Skeletal muscle satellite cell (primary cell): ENCODE measurements around the gene CES4A.
"Not testable (repeated sequence)": the region's sequence is repeated elsewhere in the genome, so short reads cannot be mapped to it uniquely, and the experiment has no call there.

Experiments used
- H3K27me3 ChIP-seq: 2 replicates; pipeline ENCODE4 v1.7.0; 2013; ENCODE audit warnings: low read length; ENCODE audit not compliant: control insufficient read depth, insufficient read depth
- H3K36me3 ChIP-seq: 2 replicates; pipeline ENCODE4 v1.7.0; 2013; ENCODE audit warnings: mild to moderate bottlenecking, control low read depth, low read length; ENCODE audit not compliant: insufficient read depth
- H3K4me1 ChIP-seq: 2 replicates; pipeline ENCODE4 v1.7.0; 2013; ENCODE audit warnings: low read length; ENCODE audit not compliant: control insufficient read depth, insufficient read depth
- H3K4me2 ChIP-seq: 2 replicates; pipeline ENCODE4 v1.7.0; 2013; ENCODE audit warnings: mild to moderate bottlenecking, low read length
- H3K4me3 ChIP-seq: 2 replicates; pipeline ENCODE4 v1.7.0; 2013; ENCODE audit warnings: low read length
- H3K9ac ChIP-seq: 2 replicates; pipeline ENCODE4 v1.7.0; 2013; ENCODE audit warnings: mild to moderate bottlenecking, low read depth, low read length, moderate library complexity
- H3K9me3 ChIP-seq: replicated peaks from 2 replicates; pipeline ENCODE4 v1.7.0; 2013; ENCODE audit warnings: mild to moderate bottlenecking, control low read depth, low read length

The CES4A gene

DNA sequence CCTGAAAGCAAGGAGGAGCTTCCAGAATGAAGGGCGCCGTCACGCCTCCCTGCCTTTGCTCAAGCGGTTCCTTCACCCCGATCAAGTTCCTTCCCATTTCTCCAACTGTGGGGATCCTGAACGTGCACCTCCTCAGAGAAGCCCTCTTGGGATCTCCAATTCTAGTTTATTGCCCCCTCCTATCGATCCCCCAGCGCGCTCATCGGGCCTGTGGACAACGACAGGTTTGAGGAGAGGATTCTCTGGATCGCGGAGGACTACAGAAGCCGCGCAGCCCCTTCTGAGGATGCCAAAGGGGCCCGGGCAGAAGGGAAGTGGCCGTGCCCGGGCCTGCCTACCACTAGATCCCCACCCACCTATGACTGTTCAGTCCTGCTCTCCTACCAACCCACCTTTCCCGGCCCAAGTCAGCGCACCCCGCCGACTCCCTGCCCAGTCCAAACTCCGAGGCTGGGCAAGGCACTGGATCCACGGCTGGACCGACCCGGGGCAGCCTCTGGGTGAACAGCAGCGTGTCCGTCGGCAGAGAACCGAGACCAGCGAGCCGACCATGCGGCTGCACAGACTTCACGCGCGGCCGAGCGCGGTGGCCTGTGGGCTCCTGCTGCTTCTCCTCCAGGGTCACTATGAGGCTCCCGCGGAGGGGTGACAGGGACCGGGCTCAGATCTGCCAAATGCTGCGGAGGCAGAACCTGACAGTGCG, 40.1 kb upstream of the CES4A start:
- Histone ChIP-seq H3K4me3 (peak overlapping the region; percentile 67), H3K4me2 (peak overlapping the region; percentile 99), H3K9ac (peak overlapping the region; percentile 16), H3K36me3 (peaks cover 9% of the 10 kb centered on the region), H3K9me3 (peaks cover 3% of the 10 kb centered on the region), H3K4me1 (peaks cover 10% of the 10 kb centered on the region), H3K27me3 (peaks cover 20% of the 10 kb centered on the region)

GRCh38 chr16:66948837-66949225, 39.6 kb upstream of the CES4A start:
- Histone ChIP-seq H3K4me1 (peaks cover 10% of the 10 kb centered on the region), H3K36me3 (peaks cover 4% of the 10 kb centered on the region), H3K4me3 (peak overlapping the region; percentile 67), H3K9ac (peak overlapping the region; percentile 16), H3K9me3 (peaks cover 3% of the 10 kb centered on the region), H3K27me3 (peaks cover 20% of the 10 kb centered on the region), H3K4me2 (peak overlapping the region; percentile 99)

DNA sequence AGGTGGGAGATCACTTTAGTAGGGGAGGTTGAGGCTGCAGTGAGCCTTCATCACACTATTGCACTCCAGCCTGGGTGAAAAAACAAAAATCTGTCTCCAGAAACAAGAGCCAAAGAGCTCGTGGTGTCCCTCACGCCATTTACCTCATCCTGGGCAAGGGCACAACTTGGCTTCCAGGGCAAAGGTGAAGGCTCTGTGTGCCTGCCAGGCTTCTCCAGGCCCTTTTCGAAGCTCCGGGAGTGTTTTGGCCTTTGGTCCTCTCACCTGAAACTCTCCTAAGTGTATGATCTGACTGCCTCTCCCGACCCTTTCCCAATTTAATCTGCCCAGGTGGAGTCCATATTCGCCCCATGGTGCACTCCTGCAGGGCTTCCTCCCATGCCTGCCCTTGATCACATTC, 38.9 kb upstream of the CES4A start:
- Histone ChIP-seq H3K4me2 (no peak overlapping the region), H3K4me1 (peaks cover 10% of the 10 kb centered on the region)

DNA sequence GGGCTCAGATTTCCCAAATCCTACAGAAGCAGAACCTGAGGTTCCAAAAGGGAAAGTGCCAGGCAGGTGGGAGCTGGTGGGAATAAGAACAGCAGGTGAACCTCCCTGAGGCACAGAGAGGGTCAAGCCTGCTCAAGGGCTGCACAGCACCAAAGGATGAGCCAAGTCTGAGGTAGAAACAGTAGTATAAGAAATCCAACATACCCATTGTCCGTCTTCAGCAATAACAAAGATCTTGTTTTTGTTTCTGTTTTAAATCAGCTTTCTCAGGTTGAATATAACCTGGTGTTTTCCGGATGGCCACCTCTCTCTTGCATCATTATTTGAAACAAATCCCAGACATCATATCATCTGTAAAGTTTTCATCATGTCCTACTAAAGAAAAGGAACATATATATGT, 38.0 kb upstream of the CES4A start:
- peaks cover 20% of the 10 kb centered on the region for H3K27me3 ChIP-seq
- H3K9me3 ChIP-seq = peaks cover 3% of the 10 kb centered on the region
- peaks cover 10% of the 10 kb centered on the region for H3K4me1 ChIP-seq
- no peaks in the 10 kb centered on the region for H3K36me3 ChIP-seq
- no peak overlapping the region for H3K4me2 ChIP-seq
- H3K4me3 ChIP-seq = no peak overlapping the region
- no peak overlapping the region for H3K9ac ChIP-seq

More for the DNA sequence above, 38.9 kb upstream of the CES4A start:
- Histone ChIP-seq H3K9ac (no peak overlapping the region), H3K36me3 (no peaks in the 10 kb centered on the region), H3K9me3 (peaks cover 3% of the 10 kb centered on the region), H3K27me3 (peaks cover 20% of the 10 kb centered on the region), H3K4me3 (no peak overlapping the region)

DNA sequence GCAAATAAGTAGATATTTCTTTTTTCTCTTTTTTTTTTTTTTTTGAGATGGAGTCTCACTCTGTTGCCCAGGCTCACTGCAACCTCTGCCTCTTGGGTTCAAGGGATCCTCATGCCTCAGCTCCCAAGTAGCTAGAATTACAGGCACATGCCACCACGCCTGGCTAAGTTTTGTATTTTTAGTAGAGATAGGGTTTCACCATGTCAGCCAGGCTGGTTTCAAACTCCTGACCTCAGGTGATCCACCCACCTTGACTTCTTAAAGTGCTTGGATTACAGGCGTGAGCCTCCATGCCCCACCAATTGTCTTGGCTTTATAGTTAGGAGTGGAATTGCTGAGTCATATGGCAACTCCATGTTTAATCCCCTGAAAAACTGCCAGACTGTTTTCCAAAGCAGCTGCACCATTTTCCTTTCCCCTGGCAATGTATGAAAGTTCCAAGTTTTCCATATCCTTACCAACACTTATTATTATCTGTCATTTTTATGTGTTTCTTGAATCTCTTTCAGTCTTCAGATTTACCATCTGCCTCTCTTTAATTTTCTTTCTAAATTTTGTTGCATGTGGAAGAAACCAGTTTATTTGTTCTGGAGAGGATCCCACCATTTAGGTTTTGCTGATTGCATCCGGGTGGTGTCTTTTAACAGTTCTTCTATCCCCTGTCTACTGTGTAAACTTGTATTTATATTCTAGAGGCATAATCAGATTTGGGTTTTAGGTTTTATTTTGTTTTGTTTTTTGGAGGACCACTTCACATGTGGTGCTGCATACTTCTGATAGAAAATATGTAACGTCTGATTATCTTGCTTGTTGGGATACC, 37.2 kb upstream of the CES4A start:
- Histone ChIP-seq H3K9me3 (peaks cover 3% of the 10 kb centered on the region), H3K4me3 (no peak overlapping the region), H3K4me1 (peaks cover 10% of the 10 kb centered on the region), H3K4me2 (no peak overlapping the region), H3K9ac (no peak overlapping the region), H3K27me3 (peaks cover 20% of the 10 kb centered on the region), H3K36me3 (no peaks in the 10 kb centered on the region)

GRCh38 chr16:66952430-66953110, 35.8 kb upstream of the CES4A start:
- H3K36me3 ChIP-seq = no peaks in the 10 kb centered on the region
- H3K4me3 ChIP-seq = no peak overlapping the region
- H3K4me2 ChIP-seq = no peak overlapping the region
- H3K9me3 ChIP-seq = peaks cover 3% of the 10 kb centered on the region
- H3K9ac ChIP-seq = no peak overlapping the region
- peaks cover 10% of the 10 kb centered on the region for H3K4me1 ChIP-seq
- peaks cover 22% of the 10 kb centered on the region for H3K27me3 ChIP-seq

- H3K9ac ChIP-seq = no peak overlapping the region
- H3K27me3 ChIP-seq = peaks cover 19% of the 10 kb centered on the region
- H3K4me1 ChIP-seq = peaks cover 4% of the 10 kb centered on the region
- H3K9me3 ChIP-seq = peaks cover 3% of the 10 kb centered on the region
- H3K4me2 ChIP-seq = no peak overlapping the region
- no peak overlapping the region for H3K4me3 ChIP-seq
- H3K36me3 ChIP-seq = no peaks in the 10 kb centered on the region
These were observed 34.8 kb upstream of the CES4A start for GRCh38 chr16:66953462-66954096.

DNA sequence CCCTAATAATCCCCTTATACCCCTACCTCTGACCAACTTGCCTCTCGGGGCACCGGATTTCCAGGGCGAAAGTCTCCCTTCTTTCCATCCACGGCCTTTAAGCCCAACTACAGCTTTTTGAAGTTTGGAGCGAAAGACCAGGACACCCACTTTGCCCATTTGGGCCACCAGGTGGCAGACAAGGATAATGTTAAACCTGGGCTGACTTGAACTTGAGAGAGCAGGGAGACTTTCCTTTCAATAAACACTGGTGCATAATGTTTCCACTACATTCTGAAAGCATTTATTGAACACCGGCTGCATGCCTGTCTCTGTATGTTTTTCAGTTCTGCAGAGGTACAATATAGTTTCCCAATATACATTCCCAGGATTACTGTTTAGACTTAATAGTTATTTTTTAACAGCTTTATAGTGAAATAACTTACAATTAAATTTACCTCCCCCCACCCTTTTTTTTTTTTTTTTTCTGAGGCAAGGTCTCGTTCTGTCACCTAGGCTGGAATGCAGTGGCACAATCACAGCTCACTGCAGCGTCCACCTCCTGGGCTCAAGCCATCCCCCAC, 34.2 kb upstream of the CES4A start:
- H3K4me2 ChIP-seq = no peak overlapping the region
- H3K4me3 ChIP-seq = no peak overlapping the region
- H3K27me3 ChIP-seq = peaks cover 15% of the 10 kb centered on the region
- H3K9ac ChIP-seq = no peak overlapping the region
- no peaks in the 10 kb centered on the region for H3K4me1 ChIP-seq
- H3K36me3 ChIP-seq = no peaks in the 10 kb centered on the region
- H3K9me3 ChIP-seq = peaks cover 3% of the 10 kb centered on the region

DNA sequence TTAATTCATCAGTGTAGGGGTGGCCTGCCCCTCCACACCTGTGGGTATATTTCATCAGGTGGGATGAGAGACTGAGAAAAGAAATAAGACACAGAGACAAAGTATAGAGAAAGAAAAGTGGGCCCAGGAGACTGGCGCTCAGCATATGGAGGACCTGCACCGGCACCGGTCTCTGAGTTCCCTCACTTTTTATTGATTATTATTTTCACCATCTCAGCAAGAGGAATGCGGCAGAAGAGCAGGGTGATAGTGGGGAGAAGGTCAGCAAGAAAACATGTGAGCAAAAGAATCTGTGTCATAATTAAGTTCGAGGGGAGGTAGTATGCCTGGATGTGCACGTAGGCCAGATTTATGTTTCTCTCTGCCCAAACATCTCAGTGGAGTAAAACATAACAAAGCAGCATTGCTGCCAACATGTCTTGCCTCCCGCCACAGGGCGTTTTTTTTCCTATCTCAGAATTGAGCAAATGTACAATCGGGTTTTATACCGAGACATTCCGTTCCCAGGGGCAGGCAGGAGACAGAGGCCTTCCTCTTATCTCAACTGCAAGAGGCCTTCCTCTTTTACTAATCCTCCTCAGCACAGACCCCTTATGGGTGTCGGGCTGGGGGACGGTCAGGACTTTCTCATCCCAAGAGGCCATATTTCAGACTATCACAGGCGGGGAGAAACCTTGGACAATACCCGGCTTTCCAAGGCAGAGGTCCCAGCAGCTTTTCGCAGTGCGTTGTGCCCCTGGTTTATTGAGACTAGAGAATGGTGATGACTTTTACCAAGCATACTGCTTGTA, 32.8 kb upstream of the CES4A start:
- not testable (repeated sequence) for H3K27me3 ChIP-seq, H3K9me3 ChIP-seq, H3K4me1 ChIP-seq, H3K9ac ChIP-seq, H3K4me2 ChIP-seq, H3K36me3 ChIP-seq, H3K4me3 ChIP-seq

DNA sequence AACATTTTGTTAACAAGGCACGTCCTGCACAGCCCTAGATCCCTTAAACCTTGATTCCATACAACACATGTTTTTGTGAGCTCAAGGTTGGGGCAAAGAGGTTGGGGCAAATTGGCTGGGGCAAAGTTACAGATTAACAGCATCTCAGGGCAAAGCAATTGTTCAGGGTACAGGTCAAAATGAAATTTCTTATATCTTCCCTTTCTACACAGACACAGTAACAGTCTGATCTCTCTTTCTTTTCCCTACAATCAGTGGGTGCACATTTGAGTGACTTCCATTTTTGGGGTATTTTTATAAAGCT, 32.3 kb upstream of the CES4A start:
- H3K4me1 ChIP-seq, H3K9ac ChIP-seq, H3K4me3 ChIP-seq, H3K9me3 ChIP-seq, H3K4me2 ChIP-seq, H3K36me3 ChIP-seq, H3K27me3 ChIP-seq: not testable (repeated sequence)
